IPS-NIHi7 (cell line): ENCODE results near the gene JPH2.
A peak's percentile ranks its signal among the peaks of the same experiment; 100 is the strongest.

Experiments
- DNase-seq: peaks from one replicate; pipeline ENCODE4 v3.0.0; 2012; ENCODE audit warnings: mixed read lengths; ENCODE audit errors: extremely low spot score

The JPH2 gene

GRCh38 chr20:44187772-44188709, 1.1 kb upstream of the JPH2 start:
- no peak for DNase-seq

GRCh38 chr20:44186674-44187053, 324 bp downstream of the JPH2 start:
- no peak for DNase-seq

GRCh38 chr20:44186201-44186600, 787 bp downstream of the JPH2 start:
- DNase-seq: no peak

- DNase-seq: no peak
These were observed 1.4 kb downstream of the JPH2 start for GRCh38 chr20:44185574-44185973.

GRCh38 chr20:44183282-44183681, 3.7 kb downstream of the JPH2 start:
- no peak for DNase-seq

GRCh38 chr20:44182863-44183262, 4.1 kb downstream of the JPH2 start:
- DNase-seq: no peak

- DNase-seq: no peak
These were observed 4.7 kb downstream of the JPH2 start for GRCh38 chr20:44182135-44182765.

- DNase-seq: no peak
These were observed 5.4 kb downstream of the JPH2 start for GRCh38 chr20:44181611-44182010.

GRCh38 chr20:44180814-44181213, 6.2 kb downstream of the JPH2 start:
- peak; percentile 65 for DNase-seq

- DNase-seq: no peak
These were observed 10.0 kb downstream of the JPH2 start for GRCh38 chr20:44176833-44177534.

- no peak for DNase-seq
These were observed 11.8 kb downstream of the JPH2 start for GRCh38 chr20:44174996-44175765.

- DNase-seq: no peak
These were observed 13.1 kb downstream of the JPH2 start for GRCh38 chr20:44173846-44174245.

- no peak for DNase-seq
These were observed 13.9 kb downstream of the JPH2 start for GRCh38 chr20:44173116-44173515.

GRCh38 chr20:44172572-44172950, 14.4 kb downstream of the JPH2 start:
- no peak for DNase-seq

- DNase-seq: no peak
These were observed 15.0 kb downstream of the JPH2 start for GRCh38 chr20:44171775-44172571.

GRCh38 chr20:44170816-44171410, 16.1 kb downstream of the JPH2 start:
- DNase-seq: no peak

- no peak for DNase-seq
These were observed 19.3 kb downstream of the JPH2 start for GRCh38 chr20:44167736-44168135.

- no peak for DNase-seq
These were observed 20.5 kb downstream of the JPH2 start for GRCh38 chr20:44166477-44166876.

- no peak for DNase-seq
These were observed 21.0 kb downstream of the JPH2 start for GRCh38 chr20:44166008-44166407.

- DNase-seq: no peak
These were observed 26.9 kb downstream of the JPH2 start for GRCh38 chr20:44160133-44160532.

GRCh38 chr20:44159711-44160110, 27.3 kb downstream of the JPH2 start:
- DNase-seq: no peak
